Activated gamma-delta T cell treated with anti-CD3 and anti-CD28 coated beads, Interleukin-2, amount 50 U/mL, for 16 hours (primary cell): ENCODE results near the gene BABAM2.
"Not testable (repeated sequence)": the region's sequence is repeated elsewhere in the genome, so short reads cannot be mapped to it uniquely, and the experiment has no call there.

Source experiments
- DNase-seq: peaks from one replicate; pipeline ENCODE4 v3.0.0-alpha.2; 2020; ENCODE audit warnings: low read depth

BABAM2 gene

DNA sequence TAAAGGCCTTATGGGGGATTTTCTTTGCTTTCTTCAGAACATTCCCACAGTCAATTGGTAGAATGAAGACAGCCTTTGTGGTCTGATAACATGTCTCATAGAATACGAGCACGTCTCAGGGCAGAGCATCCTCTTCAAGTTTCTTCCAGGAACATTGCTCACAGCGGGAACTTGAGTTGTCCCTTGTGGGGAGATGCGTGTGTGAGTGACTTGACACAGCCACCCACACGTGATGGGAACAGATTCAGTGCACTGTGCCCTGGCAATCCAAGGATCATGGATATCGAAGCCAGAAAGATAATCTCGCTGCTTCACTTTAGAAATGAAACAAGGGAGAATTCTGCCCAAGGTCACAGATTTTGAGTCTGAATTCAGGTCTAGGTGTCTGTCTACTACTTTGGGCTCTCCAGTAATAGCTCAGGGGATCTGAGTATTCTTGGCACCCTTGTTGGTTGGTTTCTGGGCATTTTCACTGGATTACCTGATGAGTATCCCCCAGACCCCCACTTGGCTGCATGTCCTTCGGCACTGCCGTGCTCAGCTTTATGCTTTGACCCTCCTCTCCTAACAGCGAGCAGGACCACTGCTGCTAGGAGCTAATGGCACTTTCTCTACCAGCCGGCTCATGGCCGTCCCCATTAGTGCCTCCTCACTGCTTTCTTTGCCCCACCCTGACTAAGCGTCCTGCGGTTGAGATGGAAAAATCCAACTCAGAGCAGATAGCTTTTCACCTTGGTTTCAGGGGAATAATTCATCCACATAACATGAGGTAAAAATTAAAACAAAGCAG lies 426.2 kb downstream of the BABAM2 start:
- DNase-seq, result no peak

DNA sequence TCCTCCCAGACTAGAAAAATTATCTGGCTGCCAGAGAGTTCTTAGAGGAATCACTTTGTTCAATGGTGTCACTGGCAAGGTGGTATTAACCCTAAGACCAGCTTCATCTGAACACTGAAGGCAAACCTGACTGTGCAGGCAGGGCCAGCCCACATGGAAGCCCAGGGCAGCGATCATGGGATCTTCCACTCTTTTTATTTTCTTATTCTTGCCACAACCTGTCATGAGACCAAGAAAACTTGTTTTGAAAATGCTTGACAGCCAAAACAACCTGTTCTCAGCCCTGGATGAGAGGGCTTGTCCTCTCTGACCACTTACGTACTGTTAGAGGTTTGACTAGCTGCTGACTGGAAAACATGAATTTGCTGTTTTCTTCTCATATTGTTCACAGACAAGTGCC lies 426.9 kb downstream of the BABAM2 start:
- no peak for DNase-seq

DNA sequence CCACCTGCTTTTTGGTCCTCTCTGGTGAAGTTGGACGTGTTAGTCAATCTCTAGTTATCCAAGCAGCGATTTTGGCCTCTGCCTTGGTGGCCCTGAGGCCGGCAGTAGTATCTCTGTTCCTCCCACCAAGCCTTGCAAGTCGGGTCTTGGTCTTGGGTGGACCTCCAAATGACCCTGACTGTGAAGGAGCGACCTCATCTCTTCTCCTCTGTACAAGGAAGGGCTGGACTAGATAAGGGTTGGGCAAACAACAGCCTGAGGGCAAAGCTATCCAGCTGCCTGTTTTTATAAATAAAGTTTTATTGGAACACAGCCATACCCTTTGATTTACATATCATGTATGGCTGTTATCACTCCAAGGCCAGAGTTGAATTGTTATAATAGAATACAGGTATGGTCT lies 427.5 kb downstream of the BABAM2 start:
- no peak for DNase-seq

DNA sequence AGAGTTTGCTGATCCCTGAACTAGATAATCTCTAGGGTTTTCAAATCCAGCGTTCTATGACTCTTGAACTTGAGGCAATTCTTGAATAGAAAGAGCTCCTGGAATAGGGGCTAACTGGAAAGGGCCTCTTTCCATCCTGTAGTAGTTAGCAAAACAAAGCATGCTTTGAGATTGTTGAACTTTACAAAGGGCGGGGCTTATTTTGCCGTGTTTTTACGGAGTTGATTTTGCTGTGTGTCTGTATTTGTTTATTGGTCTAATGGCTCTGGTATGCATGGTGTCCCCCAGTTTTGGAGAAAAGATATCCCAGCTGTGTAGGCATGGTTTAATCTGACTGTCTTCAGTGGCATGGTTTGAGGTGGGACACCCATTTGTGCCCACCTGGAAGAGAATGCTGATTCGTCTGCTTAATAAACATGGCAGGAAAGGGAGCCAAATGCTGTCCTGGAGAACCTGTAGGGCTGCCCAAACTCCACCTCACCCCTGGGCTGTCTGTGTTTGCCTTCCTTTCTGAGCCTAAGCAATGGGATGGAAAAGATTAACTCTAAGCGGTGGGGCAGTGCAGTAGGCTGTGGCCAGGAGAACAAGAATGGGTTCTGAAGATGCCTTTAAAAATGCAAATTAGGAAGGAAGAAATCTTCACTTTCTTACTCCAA lies 428.1 kb downstream of the BABAM2 start:
- DNase-seq, result no peak

DNA sequence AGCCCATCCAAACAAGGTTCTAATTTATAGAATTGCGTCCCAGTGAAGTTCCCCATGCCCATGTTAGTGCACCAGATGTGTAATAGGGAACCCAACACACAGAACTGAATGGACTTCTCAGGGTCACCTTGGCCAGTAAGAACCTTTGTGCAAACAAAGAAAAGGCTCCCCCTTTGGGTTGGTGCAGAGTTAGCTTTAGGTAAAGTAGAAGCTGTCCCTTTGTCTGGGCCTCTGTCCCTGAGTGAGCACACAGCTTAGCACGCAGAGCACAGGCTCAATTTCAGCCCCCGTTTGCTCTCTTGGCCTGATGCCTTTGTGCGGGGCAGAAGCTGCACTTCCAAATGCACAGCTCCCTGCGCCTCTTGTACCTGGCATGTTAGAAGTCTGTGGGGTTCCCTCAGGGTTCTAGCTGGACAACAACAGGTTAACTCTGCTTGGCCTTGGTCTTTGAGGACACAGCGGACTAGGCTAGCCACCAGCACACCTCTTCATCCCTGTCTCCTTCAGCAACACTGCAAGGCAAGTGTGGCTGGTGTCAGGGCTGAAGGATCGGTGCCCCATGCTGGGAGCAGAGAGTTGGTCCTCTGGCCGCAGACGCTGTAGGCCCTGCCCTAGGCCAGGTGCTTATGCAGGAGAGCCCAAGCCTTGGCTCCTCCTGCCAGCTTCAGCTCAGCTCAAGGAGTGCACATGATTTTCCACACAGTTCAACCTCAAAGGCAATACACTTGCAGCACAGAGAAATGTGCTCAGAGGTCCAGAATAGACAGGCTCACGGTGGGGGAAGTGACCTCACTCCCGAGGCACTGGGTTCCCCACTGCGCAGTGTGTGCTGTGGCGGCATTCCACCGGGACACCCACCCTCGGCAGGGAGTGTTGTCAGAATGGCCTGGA lies 428.8 kb downstream of the BABAM2 start:
- DNase-seq, result no peak

DNA sequence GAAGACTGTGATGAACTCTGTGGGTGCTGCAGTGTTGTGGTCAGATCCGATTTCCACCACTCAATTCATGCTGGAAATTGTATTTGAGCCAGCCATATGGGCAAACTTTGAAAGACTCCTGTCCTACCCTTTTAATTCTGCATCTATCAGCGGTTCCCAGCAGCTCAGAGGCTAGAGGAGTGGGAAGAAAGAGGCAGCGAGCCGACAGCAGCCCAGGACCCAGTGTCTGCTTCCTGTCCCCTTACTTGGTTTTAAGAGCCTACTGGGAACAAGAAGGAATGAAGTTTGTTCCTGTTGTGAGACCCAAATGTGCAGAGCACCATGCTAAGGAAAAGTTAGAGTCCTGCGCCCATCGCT lies 429.5 kb downstream of the BABAM2 start:
- no peak for DNase-seq

DNA sequence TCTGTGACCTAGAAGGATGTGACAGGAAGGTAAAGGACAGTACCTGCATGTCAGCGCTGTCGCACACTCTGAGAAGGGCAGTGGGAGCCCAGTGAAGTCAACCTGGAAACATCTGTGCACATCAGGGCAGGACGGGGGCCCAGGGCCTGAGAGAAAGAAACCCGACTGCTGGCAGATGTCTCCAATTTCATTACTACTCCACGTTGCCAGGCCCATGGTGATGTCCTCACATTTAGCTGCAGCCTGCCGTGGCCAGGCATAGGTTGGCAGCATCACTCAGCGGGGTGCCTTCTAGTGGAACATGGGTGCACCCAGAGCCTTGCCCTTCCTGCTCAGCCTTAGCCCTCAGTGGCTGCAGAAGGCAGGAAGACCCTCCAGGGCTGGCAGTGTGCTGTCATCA lies 429.8 kb downstream of the BABAM2 start:
- no peak for DNase-seq

DNA sequence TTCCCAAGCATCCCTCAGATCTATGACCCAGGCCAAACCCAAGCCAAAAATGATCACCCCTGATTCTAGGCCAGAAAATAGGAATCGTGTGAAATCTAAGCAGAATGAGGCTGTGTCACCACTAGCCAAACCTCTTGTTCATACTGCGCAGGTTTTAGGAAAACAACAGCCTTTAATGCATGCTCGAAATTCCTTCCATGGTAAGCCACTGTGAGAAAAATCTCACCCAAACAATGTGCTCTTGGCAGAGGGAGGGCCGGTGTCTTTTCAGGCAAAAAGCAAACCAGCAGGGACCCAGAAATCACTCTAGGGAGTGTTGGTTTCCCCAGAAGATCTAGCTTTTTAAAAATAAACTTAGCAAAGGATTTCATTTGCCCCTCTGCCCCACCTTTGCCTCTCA lies 430.9 kb downstream of the BABAM2 start:
- no peak for DNase-seq

DNA sequence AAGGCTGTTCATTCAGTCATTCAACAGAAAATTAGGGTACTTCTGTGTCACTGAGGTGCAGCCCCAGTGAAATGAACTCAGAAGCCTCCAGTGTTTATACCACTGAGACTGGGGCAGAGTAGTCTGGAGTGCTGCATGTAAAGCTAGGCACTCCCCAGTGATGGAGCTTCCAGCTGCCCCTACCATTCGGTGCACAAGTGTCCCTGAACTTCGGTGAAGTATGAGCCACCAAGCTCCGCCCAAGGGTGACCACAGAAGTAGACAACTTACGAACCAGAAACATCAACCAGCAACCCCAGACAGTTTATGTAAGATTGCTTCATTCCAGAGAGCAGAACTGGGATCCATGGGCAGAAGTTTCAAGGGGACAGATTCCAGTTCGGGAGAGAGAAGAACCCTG lies 431.5 kb downstream of the BABAM2 start:
- no peak for DNase-seq

DNA sequence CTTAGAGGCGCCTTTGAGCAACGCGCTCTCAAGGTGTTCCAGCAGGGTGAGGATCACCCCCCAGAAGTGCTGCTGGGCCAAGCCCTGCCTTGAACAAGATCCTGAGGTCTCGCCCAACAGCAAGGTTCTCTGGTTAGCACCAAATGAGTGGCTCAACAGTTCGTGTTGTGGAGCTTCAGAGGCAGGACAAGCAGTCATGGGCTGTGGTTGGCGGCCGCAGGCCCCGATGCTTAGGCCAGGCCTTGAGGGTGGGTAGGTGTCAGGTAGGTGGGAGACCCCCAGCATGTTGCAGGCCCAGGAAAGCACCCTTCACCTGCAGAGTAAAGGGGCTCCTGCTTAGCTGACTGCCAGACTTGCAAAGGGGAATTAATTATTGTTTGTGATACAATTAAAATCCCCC lies 431.9 kb downstream of the BABAM2 start:
- DNase-seq, result no peak

DNA sequence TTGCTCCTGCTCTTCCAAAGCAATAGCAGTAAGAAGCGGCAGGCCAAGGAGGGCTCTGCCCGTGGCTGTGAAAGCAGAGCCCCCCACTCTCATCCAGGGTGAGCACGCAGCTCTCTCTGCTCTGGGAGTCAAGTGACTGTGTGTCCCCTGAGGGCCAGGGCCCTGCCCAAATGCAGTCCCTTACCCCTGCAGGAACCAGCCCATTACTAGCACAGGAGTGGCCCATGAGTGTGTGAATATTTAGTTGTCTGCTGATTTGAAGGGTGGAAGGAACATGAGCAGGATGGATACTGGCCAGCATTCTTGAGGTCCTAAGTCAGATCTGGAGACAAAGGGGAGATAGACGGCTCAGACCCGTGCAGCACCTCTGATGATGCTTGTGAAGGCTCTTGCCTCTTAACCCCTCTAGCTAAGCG lies 432.5 kb downstream of the BABAM2 start:
- DNase-seq, result no peak

DNA sequence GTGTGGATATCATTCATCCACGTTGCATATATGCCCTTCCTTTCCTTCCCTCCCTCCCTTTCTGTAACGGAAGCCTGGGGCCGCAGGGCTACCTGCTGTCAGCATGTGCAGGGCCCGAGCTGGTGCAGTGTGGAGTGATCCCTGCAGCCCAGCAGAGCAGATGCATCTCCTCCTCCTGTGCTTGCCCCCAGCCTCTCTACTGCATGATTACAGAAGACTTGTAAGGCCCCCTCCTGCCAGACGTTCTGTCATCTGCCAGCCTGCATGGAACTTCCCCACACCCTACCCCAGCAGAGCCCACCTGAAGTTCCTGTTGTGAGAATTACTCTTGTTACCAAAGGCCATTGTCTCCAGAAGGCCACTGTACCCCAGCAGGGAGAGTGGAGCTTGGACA lies 434.6 kb downstream of the BABAM2 start:
- no peak for DNase-seq

DNA sequence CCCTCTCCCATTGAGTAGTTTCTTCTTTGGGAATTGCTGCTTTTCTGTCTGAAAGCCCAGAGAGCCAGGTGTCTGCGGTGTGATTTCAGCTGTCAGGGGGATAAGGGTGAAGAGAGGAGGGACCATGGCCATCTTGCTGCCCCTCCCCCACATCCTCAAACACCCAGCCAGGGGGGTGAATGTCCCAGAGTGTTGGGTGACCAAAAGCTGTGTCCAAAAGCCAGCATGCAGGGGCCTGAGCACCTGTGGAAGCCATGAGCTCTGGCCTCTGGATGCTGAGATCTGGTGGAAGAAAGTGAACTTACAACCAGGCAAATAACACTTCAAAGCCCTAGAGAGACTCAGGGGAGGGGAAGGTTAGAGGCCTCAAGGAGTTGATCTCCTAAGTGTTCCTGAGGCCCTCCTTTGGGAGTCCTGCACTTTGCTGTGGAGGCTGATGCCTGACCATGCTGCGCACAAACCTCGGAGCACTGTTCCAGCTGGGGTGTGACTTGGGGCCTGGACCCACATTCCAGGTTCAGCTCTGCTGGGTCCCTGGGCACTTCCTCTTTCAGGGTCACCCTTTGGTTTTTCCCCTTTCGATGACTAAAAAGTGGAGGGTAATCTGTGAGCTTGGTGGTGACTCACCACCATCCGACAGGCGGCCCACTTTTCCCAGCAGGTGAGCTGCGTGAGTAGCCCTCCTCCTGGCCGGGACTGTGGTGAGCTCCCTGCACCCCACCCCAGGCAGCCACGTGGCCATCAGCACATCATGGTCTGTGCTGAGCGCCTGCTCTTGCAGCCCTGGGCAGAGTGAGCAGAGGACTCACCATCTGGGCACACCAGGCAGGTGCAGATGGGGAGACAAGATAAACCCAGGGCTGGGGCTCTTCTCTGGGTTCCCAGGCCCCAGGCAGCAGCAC lies 435.3 kb downstream of the BABAM2 start:
- DNase-seq, result no peak

DNA sequence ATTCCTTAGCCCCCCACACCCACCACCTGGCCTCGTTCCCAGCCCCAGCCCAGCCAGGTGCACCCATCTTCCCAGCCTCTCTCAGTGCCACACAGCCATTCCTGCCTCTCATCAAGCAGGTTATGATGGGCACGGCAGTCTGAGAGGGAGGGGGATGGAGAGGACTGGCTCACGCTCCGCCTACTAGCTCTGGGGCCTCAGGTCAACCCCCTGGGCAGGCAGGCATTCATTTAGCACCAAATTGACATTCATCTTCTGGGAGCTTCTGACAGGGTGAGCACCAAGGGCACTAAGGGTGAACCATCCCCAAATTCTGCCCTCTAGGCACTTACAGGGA lies 435.9 kb downstream of the BABAM2 start:
- no peak for DNase-seq

DNA sequence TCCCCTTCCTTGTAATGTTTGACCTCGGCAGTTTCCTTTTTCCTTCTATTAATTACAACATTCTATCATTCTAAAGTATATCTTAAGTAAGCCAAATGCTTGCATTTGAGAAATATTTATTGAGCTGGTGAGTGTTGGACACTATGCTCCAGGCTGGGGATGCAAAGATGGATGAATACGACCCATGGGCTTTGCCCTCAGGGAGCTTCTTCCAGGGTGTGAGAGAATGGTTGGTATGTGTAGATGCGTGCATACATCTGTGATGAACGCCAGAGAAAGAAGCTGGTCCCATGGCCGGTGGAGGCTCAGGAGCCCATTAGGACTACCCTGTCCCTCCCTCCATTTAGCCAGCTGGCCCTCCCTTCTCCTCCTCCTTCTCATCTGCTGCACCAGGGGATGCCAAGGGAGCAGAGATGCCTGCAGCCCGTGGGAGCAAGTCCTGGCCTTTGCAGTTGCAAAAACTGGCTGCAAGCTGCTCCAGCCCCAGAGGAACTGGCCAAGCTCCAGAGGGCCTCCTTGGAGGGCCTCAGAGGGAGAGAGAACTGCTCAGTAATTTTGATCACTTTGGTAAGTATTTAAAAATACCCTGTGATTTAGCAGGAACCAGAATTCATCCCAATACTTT lies 436.5 kb downstream of the BABAM2 start:
- DNase-seq, result no peak

DNA sequence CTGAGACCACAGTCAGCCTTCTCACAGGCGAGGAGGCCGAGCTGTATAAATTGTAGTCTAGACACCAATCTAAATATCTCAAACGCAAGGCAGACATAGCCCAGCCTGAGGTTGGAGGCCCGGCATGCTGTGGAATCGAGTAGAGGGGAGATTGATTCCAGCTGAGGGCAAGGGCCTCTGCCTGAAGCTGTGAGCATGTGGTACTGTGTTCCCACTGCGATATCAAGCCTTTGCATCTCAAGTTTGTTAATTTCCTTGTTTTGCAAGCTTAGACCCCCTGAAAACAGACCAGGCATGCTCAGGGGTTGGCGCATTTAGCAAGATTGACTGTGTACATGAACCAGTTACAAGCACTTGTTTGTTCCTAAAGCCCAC lies 437.0 kb downstream of the BABAM2 start:
- no peak for DNase-seq

DNA sequence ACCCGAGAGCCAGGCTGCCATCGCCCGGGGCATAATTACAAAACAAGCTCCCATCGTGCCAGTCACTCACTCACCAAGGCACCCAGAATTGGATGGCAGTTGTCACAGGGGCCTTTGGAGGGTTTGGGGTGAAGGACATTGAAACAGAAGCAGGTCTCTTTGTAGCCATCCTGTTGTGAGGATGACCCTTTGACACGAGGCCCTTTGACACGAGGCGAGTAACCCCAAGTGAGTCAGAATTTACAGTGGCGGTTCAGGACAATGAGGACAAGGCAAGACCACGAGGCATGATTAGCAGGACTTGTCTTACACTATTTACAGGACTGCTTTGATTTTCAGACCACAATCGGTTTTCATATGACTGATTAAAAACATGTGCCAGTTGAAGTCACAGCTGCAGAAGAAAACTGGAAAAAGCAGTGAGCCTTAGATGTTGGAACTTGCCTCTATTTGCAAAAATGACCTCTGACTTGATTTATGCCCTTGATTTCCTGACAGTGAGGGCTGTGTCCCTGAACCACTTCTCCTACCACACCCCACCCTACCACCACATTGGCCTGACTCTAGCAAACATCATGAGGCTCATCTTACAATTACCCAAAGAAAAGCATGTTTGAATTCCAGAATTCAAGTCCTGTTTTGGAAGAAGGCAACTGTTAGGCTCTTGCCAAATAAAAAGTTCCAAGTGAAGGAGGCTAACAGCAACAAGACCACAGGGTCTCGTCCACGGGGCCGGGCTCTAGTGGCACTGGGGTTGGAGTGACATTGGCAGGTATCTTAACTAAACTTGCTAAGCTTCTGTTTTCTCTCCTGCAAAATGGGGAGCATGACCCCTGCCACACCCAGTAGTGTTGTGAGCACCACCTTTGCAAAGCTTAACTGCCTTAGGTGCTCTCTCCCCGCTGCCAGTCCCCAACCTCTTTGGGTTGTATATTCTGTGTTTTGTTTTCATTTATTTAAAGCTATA lies 437.7 kb downstream of the BABAM2 start:
- no peak for DNase-seq

DNA sequence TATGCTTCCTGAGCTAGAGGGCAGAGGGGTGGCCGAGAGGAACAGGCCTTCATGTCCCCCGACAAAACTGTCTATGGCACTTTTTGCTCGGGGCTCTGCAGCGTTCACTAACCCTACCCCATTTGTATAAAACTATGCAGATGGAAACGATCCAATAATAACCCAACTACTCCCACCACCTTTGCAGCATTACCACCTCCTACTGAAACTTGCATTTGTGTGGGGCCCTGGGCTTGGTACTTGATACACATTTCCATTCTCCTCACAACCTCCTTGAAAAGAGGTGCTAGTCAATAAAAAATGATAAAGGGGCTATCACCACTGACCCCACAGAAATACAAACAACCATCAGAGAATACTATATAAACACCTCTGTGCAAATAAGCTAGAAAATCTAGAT lies 438.7 kb downstream of the BABAM2 start:
- no peak for DNase-seq

DNA sequence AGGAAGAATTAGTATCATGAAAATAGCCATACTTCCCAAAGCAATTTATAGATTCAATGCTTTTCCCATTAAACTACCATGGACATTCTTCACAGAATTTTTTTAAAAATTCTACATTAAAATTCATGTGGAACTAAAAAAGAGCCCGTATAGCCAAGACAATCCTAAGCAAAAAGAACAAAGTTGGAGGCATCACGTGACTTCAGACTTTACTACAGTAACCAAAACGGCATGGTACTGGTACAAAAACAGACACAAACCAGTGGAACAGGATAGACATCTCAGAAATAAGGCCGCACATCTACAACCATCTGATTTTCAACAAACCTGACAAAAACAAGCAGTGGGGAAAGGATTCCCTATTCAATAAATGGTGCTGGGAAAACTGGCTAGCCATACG lies 440.2 kb downstream of the BABAM2 start:
- not testable (repeated sequence) for DNase-seq

DNA sequence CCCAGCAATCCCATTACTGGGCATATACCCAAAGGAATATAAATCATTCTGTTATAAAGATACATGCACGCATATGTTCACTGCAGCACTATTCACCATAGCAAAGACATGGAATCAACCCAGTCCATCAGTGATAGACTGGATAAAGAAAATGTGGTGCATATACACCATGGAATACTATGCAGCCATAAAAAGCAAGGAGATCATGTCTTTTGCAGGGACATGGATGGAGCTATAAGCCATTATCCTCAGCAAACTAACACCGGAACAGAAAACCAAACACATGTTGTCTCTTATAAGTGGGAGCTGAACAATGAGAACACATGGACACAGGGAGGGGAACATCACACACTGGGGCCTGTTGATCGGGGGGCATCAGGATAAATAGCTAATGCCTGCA lies 441.3 kb downstream of the BABAM2 start:
- DNase-seq, result not testable (repeated sequence)
